ENCODE measurements around the gene PSMD4. TPM values are rescaled to one million over a fixed set of nuclear protein-coding genes. Genes with fewer than 3 reads are reported as not detected.
A peak's percentile ranks its signal among the peaks of the same experiment; 100 is the strongest.

PSMD4 gene
- total RNA-seq, 1 donor from 2014 or later: 285 TPM

GRCh38 chr1:151281969-151282882 lies 27.7 kb downstream of the PSMD4 start, which contains the start of gene ZNF687:
Gene ZNF687, plus strand, starts transcription at chr1:151282299. Its CDS starts 3,993 bp downstream, at chr1:151286292.
- no peaks in the 10 kb centered on the region for H3K27me3 Mint-ChIP-seq (ENCODE audit: insufficient read depth)
- H3K4me3 Mint-ChIP-seq: peak within 1 kb of the TSS; percentile 94
- H3K27ac Mint-ChIP-seq: peak within 1 kb of the TSS; percentile 100
- intact Hi-C loops (cut with micrococcal nuclease): loop anchor here (1.0 to 5.0 kb wide), 19 partner anchors 19 to 508 kb away; partner anchors contain the start of genes ARNT, CDC42SE1, GABPB2 and LYSMD1
- H3K4me1 Mint-ChIP-seq (ENCODE audit: low read depth): peaks cover 36% of the 10 kb centered on the region
- H3K9me3 Mint-ChIP-seq: no peaks in the 10 kb centered on the region
- DNase-seq (ENCODE audit: low spot score): peak; percentile 98
- peaks cover 17% of the 10 kb centered on the region for H3K36me3 Mint-ChIP-seq (ENCODE audit: low read depth)

DNA sequence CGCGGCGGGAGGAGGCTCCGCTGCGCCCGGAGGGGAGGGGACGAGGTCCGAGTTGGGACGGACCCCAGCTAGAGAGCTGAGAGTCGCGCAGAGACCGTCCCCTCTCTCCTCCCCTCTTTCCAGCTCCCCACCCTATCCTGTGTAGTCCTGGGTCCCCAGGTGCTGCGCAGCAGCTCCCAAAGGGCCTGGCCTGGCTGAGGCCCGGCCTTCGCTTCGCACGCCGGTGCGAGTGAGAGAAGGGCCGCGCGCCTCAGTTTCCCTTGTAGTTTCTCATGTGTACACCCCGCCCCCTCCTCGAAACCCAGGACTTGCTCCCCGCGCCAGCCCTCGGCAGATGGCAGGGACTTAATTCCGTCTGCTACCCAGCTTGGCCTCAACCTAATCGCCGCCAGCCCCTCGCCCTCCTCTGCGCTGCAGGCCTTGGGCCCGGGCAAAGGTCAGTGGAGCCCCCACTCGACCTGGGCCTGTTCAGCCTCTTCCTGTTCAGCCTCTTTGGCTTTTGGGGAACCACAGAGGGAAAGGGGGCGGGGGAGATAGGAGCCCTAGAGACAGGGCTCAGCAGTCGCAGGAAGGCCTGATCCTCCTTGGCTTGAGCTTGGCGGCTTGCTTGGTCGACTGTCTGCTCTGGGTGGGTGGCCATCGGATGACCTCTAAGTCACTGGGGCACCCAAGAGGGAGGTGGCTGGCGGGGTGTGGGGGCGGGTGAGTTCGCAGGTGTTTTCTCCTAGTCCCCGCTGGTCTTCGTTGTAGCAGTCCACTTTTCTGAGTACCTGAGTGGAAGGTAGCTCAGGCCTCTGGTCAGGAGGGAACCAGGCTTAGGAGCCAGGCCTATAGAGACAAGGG lies 28.6 kb downstream of the PSMD4 start:
- no peak for DNase-seq (ENCODE audit: low spot score)
- peaks cover 16% of the 10 kb centered on the region for H3K36me3 Mint-ChIP-seq (ENCODE audit: low read depth)
- H3K4me3 Mint-ChIP-seq: peak overlapping the region; percentile 94
- H3K4me1 Mint-ChIP-seq (ENCODE audit: low read depth): peaks cover 28% of the 10 kb centered on the region
- peak overlapping the region; percentile 94 for H3K27ac Mint-ChIP-seq
- intact Hi-C loops (cut with micrococcal nuclease): loop anchor here (1.0 to 5.0 kb wide), 4 partner anchors 18 to 406 kb away; partner anchors contain the start of genes ARNT, CDC42SE1 and PRUNE1
- H3K9me3 Mint-ChIP-seq: no peaks in the 10 kb centered on the region
- H3K27me3 Mint-ChIP-seq (ENCODE audit: insufficient read depth): no peaks in the 10 kb centered on the region

- intact Hi-C loops (cut with micrococcal nuclease): loop anchor here (5.0 kb wide), 2 partner anchors 227 to 407 kb away; partner anchors contain the start of genes ARNT and CDC42SE1
- Mint-ChIP-seq H3K36me3 (ENCODE audit: low read depth) (peaks cover 23% of the 10 kb centered on the region), H3K9me3 (no peaks in the 10 kb centered on the region), H3K27ac (peak overlapping the region; percentile 94), H3K4me1 (ENCODE audit: low read depth) (peaks cover 22% of the 10 kb centered on the region), H3K27me3 (ENCODE audit: insufficient read depth) (no peaks in the 10 kb centered on the region), H3K4me3 (peak overlapping the region; percentile 94)
- DNase-seq (ENCODE audit: low spot score): no peak
Observed at GRCh38 chr1:151284013-151284577, 29.6 kb downstream of the PSMD4 start.

DNA sequence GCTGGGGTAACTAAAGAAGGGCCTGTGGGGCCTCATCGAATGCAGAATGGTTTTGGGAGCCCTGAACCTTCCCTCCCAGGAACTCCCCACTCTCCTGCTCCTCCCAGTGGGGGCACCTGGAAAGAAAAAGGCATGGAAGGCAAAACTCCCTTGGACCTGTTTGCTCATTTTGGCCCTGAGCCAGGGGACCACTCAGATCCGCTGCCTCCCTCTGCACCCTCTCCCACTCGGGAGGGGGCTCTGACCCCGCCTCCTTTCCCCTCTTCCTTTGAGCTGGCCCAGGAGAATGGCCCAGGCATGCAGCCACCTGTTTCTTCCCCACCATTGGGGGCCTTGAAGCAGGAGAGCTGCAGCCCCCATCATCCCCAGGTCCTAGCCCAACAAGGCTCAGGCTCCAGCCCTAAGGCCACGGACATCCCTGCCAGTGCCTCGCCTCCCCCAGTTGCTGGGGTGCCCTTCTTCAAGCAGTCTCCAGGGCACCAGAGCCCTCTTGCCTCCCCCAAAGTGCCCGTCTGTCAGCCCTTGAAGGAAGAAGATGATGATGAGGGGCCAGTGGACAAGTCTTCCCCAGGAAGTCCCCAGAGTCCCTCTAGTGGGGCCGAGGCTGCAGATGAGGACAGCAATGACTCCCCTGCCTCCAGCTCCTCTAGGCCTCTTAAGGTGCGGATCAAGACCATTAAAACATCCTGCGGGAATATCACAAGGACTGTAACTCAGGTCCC lies 32.2 kb downstream of the PSMD4 start:
- no peak for DNase-seq (ENCODE audit: low spot score)
- H3K27me3 Mint-ChIP-seq (ENCODE audit: insufficient read depth): no peaks in the 10 kb centered on the region
- peaks cover 22% of the 10 kb centered on the region for H3K4me1 Mint-ChIP-seq (ENCODE audit: low read depth)
- H3K36me3 Mint-ChIP-seq (ENCODE audit: low read depth): peaks cover 33% of the 10 kb centered on the region
- H3K27ac Mint-ChIP-seq: no peak overlapping the region
- intact Hi-C loops (cut with micrococcal nuclease): no loop called here
- no peaks in the 10 kb centered on the region for H3K9me3 Mint-ChIP-seq
- H3K4me3 Mint-ChIP-seq: no peak overlapping the region

DNA sequence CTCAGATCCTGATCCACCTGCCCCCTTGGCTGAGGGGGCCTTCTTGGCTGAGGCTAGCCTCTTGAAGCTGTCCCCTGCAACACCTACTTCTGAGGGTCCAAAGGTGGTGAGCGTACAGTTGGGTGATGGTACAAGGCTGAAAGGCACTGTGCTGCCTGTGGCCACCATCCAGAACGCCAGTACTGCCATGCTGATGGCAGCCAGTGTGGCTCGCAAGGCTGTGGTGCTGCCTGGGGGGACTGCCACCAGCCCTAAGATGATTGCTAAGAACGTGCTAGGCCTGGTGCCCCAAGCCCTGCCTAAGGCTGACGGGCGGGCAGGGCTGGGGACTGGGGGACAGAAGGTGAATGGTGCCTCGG lies 32.8 kb downstream of the PSMD4 start:
- Mint-ChIP-seq H3K4me3 (no peak overlapping the region), H3K27me3 (ENCODE audit: insufficient read depth) (no peaks in the 10 kb centered on the region), H3K9me3 (no peaks in the 10 kb centered on the region), H3K4me1 (ENCODE audit: low read depth) (peaks cover 22% of the 10 kb centered on the region), H3K36me3 (ENCODE audit: low read depth) (peaks cover 34% of the 10 kb centered on the region), H3K27ac (no peak overlapping the region)
- intact Hi-C loops (cut with micrococcal nuclease): no loop called here
- no peak for DNase-seq (ENCODE audit: low spot score)

DNA sequence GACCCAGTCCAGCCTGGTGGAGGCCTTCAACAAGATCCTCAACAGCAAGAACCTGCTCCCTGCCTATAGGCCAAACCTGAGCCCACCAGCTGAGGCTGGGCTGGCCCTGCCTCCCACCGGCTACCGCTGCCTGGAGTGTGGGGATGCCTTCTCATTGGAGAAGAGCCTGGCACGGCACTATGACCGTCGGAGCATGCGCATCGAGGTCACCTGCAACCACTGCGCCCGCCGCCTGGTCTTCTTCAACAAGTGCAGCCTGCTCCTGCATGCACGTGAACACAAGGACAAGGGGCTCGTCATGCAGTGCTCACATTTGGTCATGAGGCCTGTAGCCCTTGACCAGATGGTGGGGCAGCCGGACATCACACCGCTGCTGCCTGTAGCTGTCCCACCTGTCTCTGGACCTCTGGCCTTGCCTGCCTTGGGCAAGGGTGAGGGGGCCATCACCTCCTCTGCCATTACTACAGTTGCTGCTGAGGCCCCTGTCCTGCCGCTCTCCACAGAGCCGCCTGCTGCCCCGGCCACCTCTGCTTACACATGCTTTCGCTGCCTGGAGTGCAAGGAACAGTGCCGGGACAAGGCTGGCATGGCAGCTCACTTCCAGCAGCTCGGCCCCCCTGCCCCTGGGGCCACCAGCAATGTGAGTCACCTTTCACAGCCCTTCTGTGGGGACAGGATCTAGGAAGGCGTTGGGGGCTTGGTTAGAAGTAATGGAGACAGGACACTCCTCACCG lies 33.4 kb downstream of the PSMD4 start:
- DNase-seq (ENCODE audit: low spot score): no peak
- intact Hi-C loops (cut with micrococcal nuclease): no loop called here
- peaks cover 38% of the 10 kb centered on the region for H3K36me3 Mint-ChIP-seq (ENCODE audit: low read depth)
- H3K27ac Mint-ChIP-seq: no peak overlapping the region
- no peaks in the 10 kb centered on the region for H3K27me3 Mint-ChIP-seq (ENCODE audit: insufficient read depth)
- no peaks in the 10 kb centered on the region for H3K9me3 Mint-ChIP-seq
- peaks cover 21% of the 10 kb centered on the region for H3K4me1 Mint-ChIP-seq (ENCODE audit: low read depth)
- H3K4me3 Mint-ChIP-seq: no peak overlapping the region

DNA sequence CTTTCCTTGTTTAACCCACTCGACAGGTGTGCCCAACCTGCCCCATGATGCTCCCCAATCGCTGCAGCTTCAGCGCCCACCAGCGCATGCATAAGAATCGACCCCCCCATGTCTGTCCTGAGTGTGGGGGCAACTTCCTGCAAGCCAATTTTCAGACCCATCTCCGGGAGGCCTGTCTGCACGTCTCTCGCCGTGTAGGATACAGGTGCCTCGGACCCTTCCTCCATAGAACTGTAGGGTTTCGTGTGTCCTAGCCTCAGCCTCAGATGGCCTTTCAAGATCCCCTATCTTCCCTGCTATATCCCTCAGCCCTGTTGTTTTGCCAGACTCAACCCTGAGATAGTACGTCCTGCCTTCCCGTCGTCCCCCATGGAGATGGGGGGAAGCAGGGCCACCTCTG lies 34.0 kb downstream of the PSMD4 start:
- intact Hi-C loops (cut with micrococcal nuclease): no loop called here
- no peak overlapping the region for H3K4me3 Mint-ChIP-seq
- H3K27ac Mint-ChIP-seq: peak overlapping the region; percentile 53
- DNase-seq (ENCODE audit: low spot score): no peak
- no peaks in the 10 kb centered on the region for H3K27me3 Mint-ChIP-seq (ENCODE audit: insufficient read depth)
- H3K36me3 Mint-ChIP-seq (ENCODE audit: low read depth): peaks cover 42% of the 10 kb centered on the region
- no peaks in the 10 kb centered on the region for H3K9me3 Mint-ChIP-seq
- peaks cover 15% of the 10 kb centered on the region for H3K4me1 Mint-ChIP-seq (ENCODE audit: low read depth)

- Mint-ChIP-seq H3K27ac (peak overlapping the region; percentile 53), H3K9me3 (no peaks in the 10 kb centered on the region), H3K4me1 (ENCODE audit: low read depth) (peaks cover 7% of the 10 kb centered on the region), H3K27me3 (ENCODE audit: insufficient read depth) (no peaks in the 10 kb centered on the region), H3K4me3 (no peak overlapping the region), H3K36me3 (ENCODE audit: low read depth) (peaks cover 44% of the 10 kb centered on the region)
- DNase-seq (ENCODE audit: low spot score): no peak
- intact Hi-C loops (cut with micrococcal nuclease): no loop called here
Observed at GRCh38 chr1:151289080-151289935, 34.8 kb downstream of the PSMD4 start.

GRCh38 chr1:151289991-151290708 lies 35.6 kb downstream of the PSMD4 start:
- DNase-seq (ENCODE audit: low spot score): no peak
- no peak overlapping the region for H3K27ac Mint-ChIP-seq
- peaks cover 48% of the 10 kb centered on the region for H3K36me3 Mint-ChIP-seq (ENCODE audit: low read depth)
- no peaks in the 10 kb centered on the region for H3K27me3 Mint-ChIP-seq (ENCODE audit: insufficient read depth)
- H3K4me3 Mint-ChIP-seq: no peak overlapping the region
- H3K4me1 Mint-ChIP-seq (ENCODE audit: low read depth): no peaks in the 10 kb centered on the region
- H3K9me3 Mint-ChIP-seq: no peaks in the 10 kb centered on the region
- intact Hi-C loops (cut with micrococcal nuclease): no loop called here

- Mint-ChIP-seq H3K4me1 (ENCODE audit: low read depth) (no peaks in the 10 kb centered on the region), H3K4me3 (no peak overlapping the region), H3K36me3 (ENCODE audit: low read depth) (peaks cover 49% of the 10 kb centered on the region), H3K27me3 (ENCODE audit: insufficient read depth) (no peaks in the 10 kb centered on the region), H3K27ac (no peak overlapping the region), H3K9me3 (no peaks in the 10 kb centered on the region)
- no peak for DNase-seq (ENCODE audit: low spot score)
- intact Hi-C loops (cut with micrococcal nuclease): no loop called here
Observed at GRCh38 chr1:151290709-151291303, 36.3 kb downstream of the PSMD4 start.

Data from activated T-helper 1 cell treated with anti-CD3 and anti-CD28 coated beads, Interleukin-12 subunit alpha, Interleukin-12 subunit beta, Interleukin-2, Interleukin-4 antibody, amounts not matched to agents 30 ng/mL and 10 ng/mL and 1 ng/mL, durations not matched to agents 14 hours and 24 hours and 36 hours (primary cell).